CD14-positive monocyte (primary cell): ENCODE data around the gene A4GALT. TPM values are rescaled to one million over a fixed set of nuclear protein-coding genes. Genes with fewer than 3 reads are reported as not detected.

Experiments
- DNase-seq, 3 donors: peaks; one replicate each; pipeline ENCODE4 v3.0.0-alpha.2; 2011 to 2022
- H2AFZ ChIP-seq: 2 replicates; pipeline ENCODE4 v1.6.0; 2012; ENCODE audit warnings: mild to moderate bottlenecking, low read depth, low read length, inconsistent platforms; ENCODE audit not compliant: insufficient read depth, poor library complexity, severe bottlenecking
- H3K27ac ChIP-seq, 2 donors: 1 replicate in 1 of 2; 2 replicates in 1 of 2; pipeline ENCODE4 v1.5.1; 2012 to 2013; ENCODE audit warnings: low read length in 2 of 2, control low read depth in 1 of 2, inconsistent platforms in 1 of 2, low read depth in 1 of 2, mild to moderate bottlenecking in 1 of 2
- H3K27me3 ChIP-seq, 2 donors: one replicate each; pipeline versions ENCODE4 v1.6.0 to v1.6.1; 2011 to 2013; ENCODE audit warnings: low read length in 2 of 2; ENCODE audit not compliant: control insufficient read depth in 2 of 2, insufficient read depth in 2 of 2
- H3K36me3 ChIP-seq, 2 donors: replicated peaks in 1 of 2; 1 replicate in 1 of 2; 2 replicates in 1 of 2; pipeline versions ENCODE4 v1.5.1 to v1.6.1; 2012 to 2013; ENCODE audit warnings: low read length in 2 of 2, control low read depth in 1 of 2, inconsistent platforms in 1 of 2, mild to moderate bottlenecking in 1 of 2; ENCODE audit not compliant: insufficient read depth in 2 of 2, control insufficient read depth in 1 of 2
- H3K4me1 ChIP-seq, 2 donors: 1 replicate in 1 of 2; 2 replicates in 1 of 2; pipeline versions ENCODE4 v1.5.1 to v1.6.1; 2012 to 2013; ENCODE audit warnings: low read length in 2 of 2, control low read depth in 1 of 2, inconsistent platforms in 1 of 2, mild to moderate bottlenecking in 1 of 2, moderate library complexity in 1 of 2; ENCODE audit not compliant: insufficient read depth in 2 of 2, control insufficient read depth in 1 of 2
- H3K4me2 ChIP-seq: replicated peaks from 2 replicates; pipeline ENCODE3; 2012; ENCODE audit warnings: low read length, moderate library complexity, mild to moderate bottlenecking; ENCODE audit not compliant: poor library complexity, severe bottlenecking; ENCODE audit errors: extremely low read depth
- H3K4me3 ChIP-seq, 3 experiments: fragments of 200-600 bp in 1 of 3; sonication (generic) in 1 of 3; replicated peaks in 1 of 3; 1 replicate in 2 of 3; 2 replicates in 1 of 3; pipeline ENCODE4 v1.5.1; 2011 to 2013; ENCODE audit warnings: low read length in 3 of 3, mild to moderate bottlenecking in 3 of 3, control low read depth in 2 of 3, low read depth in 2 of 3, inconsistent platforms in 1 of 3, moderate library complexity in 1 of 3
- H3K79me2 ChIP-seq: 2 replicates; pipeline ENCODE4 v1.6.0; 2012; ENCODE audit warnings: mild to moderate bottlenecking, control low read depth, inconsistent platforms, low read length, moderate library complexity; ENCODE audit not compliant: insufficient read depth
- H3K9ac ChIP-seq: 2 replicates; pipeline ENCODE4 v1.6.0; 2017; ENCODE audit warnings: low read length, mild to moderate bottlenecking; ENCODE audit not compliant: insufficient read depth, poor library complexity, severe bottlenecking
- H3K9me3 ChIP-seq, 2 donors: replicated peaks in 1 of 2; 1 replicate in 1 of 2; 2 replicates in 1 of 2; pipeline versions ENCODE4 v1.5.1 to v1.6.1; 2012 to 2013; ENCODE audit warnings: low read length in 2 of 2, control low read depth in 1 of 2; ENCODE audit not compliant: control insufficient read depth in 1 of 2, insufficient read depth in 1 of 2
- H4K20me1 ChIP-seq: 2 replicates; pipeline ENCODE4 v1.6.0; 2012; ENCODE audit warnings: mild to moderate bottlenecking, low read length, control low read depth, moderate library complexity; ENCODE audit not compliant: insufficient read depth
- H3K27ac Mint-ChIP-seq, 7 donors: one replicate each; pipeline ENCODE4 v1.8.0; 2020; ENCODE audit warnings: mild to moderate bottlenecking in 7 of 7, mixed read lengths in 7 of 7, moderate library complexity in 6 of 7, inconsistent platforms in 2 of 7
- H3K27me3 Mint-ChIP-seq, 3 donors: one replicate each; pipeline ENCODE4 v1.8.0; 2021 to 2022; ENCODE audit warnings: low read depth in 3 of 3, mild to moderate bottlenecking in 3 of 3, mixed read lengths in 3 of 3, moderate library complexity in 3 of 3, inconsistent platforms in 1 of 3
- H3K36me3 Mint-ChIP-seq, 2 donors: one replicate each; pipeline ENCODE4 v1.8.0; 2020; ENCODE audit warnings: mixed read lengths in 2 of 2, inconsistent platforms in 1 of 2, mild to moderate bottlenecking in 1 of 2
- H3K4me1 Mint-ChIP-seq: one replicate; pipeline ENCODE4 v1.8.0; 2020; ENCODE audit warnings: mild to moderate bottlenecking, mixed read lengths
- H3K4me3 Mint-ChIP-seq, 2 donors: one replicate each; pipeline ENCODE4 v1.8.0; 2020; ENCODE audit warnings: mild to moderate bottlenecking in 2 of 2, mixed read lengths in 2 of 2, moderate library complexity in 1 of 2
- H3K9me3 Mint-ChIP-seq, 7 donors: one replicate each; pipeline ENCODE4 v1.8.0; 2020 to 2022; ENCODE audit warnings: mixed read lengths in 7 of 7, mild to moderate bottlenecking in 6 of 7, moderate library complexity in 6 of 7, inconsistent platforms in 2 of 7
- CTCF ChIP-seq: fragments of 200-600 bp; IDR thresholded peaks from one replicate; pipeline ENCODE4 v1.8.0; 2022; ENCODE audit warnings: antibody characterized with exemption, mild to moderate bottlenecking
- WGBS: methylation state at CpG from one replicate; pipeline ENCODE4 v1.1.5; 2013; ENCODE audit warnings: missing lambda C conversion rate; ENCODE audit not compliant: insufficient coverage; 5-methylcytosine and 5-hydroxymethylcytosine counted together
- intact Hi-C, 2 donors: fragments of 100-400 bp; cut with micrococcal nuclease; formaldehyde crosslinking; loops; one replicate each; pipeline versions ENCODE4 v1.15.0 to v1.15.1; 2023
- polyA plus RNA-seq, 3 donors: library from polyadenylated mRNA; depleted of rRNA in 1 of 3; unstranded in 2 of 3; stranded (reverse) in 1 of 3; fragments of 300-500 nt in 2 of 3; fragments of >200 nt in 1 of 3; fragmentation: Illumina TruSeq in 2 of 3; gene quantifications; 1 replicate in 2 of 3; 2 replicates in 1 of 3; pipeline ENCODE4 v1.2.3, GENCODE V29; 2012 to 2021

The A4GALT gene
- polyA plus RNA-seq, 3 donors: not detected

GRCh38 chr22:42683578-42684283 lies 36.9 kb downstream of the A4GALT start:
- intact Hi-C loops: no loop called here
- no peak for TF ChIP-seq CTCF
- no peak overlapping the region for H2AFZ ChIP-seq
- H4K20me1 ChIP-seq: no peaks in the 10 kb centered on the region
- WGBS: 96% methylated on average over 7 of the region's 8 CpGs
- H3K4me2 ChIP-seq: no peak overlapping the region
- peaks cover 0 to 3% of the 10 kb centered on the region in 2 donors for H3K9me3 ChIP-seq
- no peak overlapping the region for H3K27ac ChIP-seq
- no peak for DNase-seq
- H3K36me3 Mint-ChIP-seq: peaks cover 0 to 1% of the 10 kb centered on the region in 2 donors
- H3K9ac ChIP-seq: no peak overlapping the region
- peaks cover 0 to 6% (median 2%) of the 10 kb centered on the region in 7 donors for H3K9me3 Mint-ChIP-seq
- peaks cover 16% of the 10 kb centered on the region for H3K4me1 Mint-ChIP-seq
- H3K4me1 ChIP-seq: no peaks in the 10 kb centered on the region
- no peak overlapping the region for H3K4me3 Mint-ChIP-seq
- no peak overlapping the region for H3K4me3 ChIP-seq
- peaks cover 3 to 6% (median 6%) of the 10 kb centered on the region in 3 donors for H3K27me3 Mint-ChIP-seq
- no peaks in the 10 kb centered on the region for H3K36me3 ChIP-seq
- no peak overlapping the region for H3K27ac Mint-ChIP-seq
- no peaks in the 10 kb centered on the region for H3K27me3 ChIP-seq
- no peaks in the 10 kb centered on the region for H3K79me2 ChIP-seq

- no peak overlapping the region for H3K4me2 ChIP-seq
- no peaks in the 10 kb centered on the region for H3K27me3 ChIP-seq
- H3K9ac ChIP-seq: no peak overlapping the region
- peak overlapping the region in 1 of 7 donors; percentile 58 for H3K27ac Mint-ChIP-seq
- H3K36me3 ChIP-seq: no peaks in the 10 kb centered on the region
- H3K9me3 Mint-ChIP-seq: peaks cover 4 to 13% (median 10%) of the 10 kb centered on the region in 7 donors
- no peak overlapping the region for H3K27ac ChIP-seq
- H4K20me1 ChIP-seq: no peaks in the 10 kb centered on the region
- no peak overlapping the region for H3K4me3 ChIP-seq
- H3K4me1 ChIP-seq: no peaks in the 10 kb centered on the region
- H3K36me3 Mint-ChIP-seq: peaks cover 0 to 1% of the 10 kb centered on the region in 2 donors
- DNase-seq: no peak
- no peak overlapping the region for H3K4me3 Mint-ChIP-seq
- no peak overlapping the region for H2AFZ ChIP-seq
- H3K27me3 Mint-ChIP-seq: peaks cover 3 to 6% (median 4%) of the 10 kb centered on the region in 3 donors
- H3K79me2 ChIP-seq: no peaks in the 10 kb centered on the region
- TF ChIP-seq CTCF: no peak
- peaks cover 17% of the 10 kb centered on the region for H3K4me1 Mint-ChIP-seq
- intact Hi-C loops: no loop called here
- WGBS: 93% methylated on average over 6 of the region's 10 CpGs
- H3K9me3 ChIP-seq: peaks cover 0 to 8% of the 10 kb centered on the region in 2 donors
These were observed 38.4 kb downstream of the A4GALT start for GRCh38 chr22:42682113-42682851.
